Stimulated activated CD8-positive, alpha-beta memory T cell treated with anti-CD3 and anti-CD28 coated beads, Interleukin-7, amount 100 ng/mL, for 24 hours (primary cell): ENCODE data around the gene APOH.

Experiments
- DNase-seq: peaks from one replicate; pipeline ENCODE4 v3.0.0-alpha.2; 2020; ENCODE audit warnings: low read depth

APOH gene

DNA sequence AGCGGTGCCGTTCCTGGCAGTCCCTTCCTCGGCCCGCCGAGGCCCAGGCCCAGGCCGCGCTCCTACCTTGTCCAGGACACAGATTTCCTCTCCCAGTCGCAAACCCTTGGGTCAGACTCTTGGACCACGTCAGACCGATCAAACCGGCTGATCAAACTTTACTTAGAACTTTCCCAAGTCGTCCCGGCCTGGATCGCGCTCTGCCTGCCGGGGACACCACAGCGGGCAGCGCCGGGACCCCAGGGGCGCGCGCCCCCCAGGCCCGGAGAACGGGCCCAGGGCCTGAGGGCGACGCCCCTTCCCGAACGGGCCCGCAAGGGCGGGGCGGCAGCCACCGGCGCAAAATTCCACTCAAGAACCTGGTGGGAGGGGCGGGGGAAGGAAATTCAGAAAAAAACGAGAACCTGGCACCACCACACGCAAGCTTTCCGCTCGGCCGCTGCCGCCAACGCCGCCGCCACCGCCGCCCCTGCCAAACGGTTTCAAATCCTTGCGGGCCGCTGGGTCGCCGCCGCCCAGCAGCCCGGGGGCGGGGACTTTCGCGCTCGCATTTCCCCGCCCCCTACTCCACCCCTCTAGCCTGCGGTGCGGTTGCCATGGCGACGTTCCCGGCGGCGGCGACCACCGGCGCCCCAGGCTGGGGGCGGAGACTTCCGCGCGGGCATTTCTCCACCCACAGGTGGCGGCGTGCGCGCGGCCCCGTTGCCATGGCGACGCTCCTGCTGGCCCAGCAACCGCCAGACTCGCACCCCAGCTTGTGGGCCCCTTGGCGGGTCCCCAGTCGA lies 37.4 kb downstream of the APOH start, which contains the start of gene CEP112:
TSS of gene CEP112 (minus strand) at position 541 of the 785 bp plus-strand sequence.
- DNase-seq, result peak; percentile 72

DNA sequence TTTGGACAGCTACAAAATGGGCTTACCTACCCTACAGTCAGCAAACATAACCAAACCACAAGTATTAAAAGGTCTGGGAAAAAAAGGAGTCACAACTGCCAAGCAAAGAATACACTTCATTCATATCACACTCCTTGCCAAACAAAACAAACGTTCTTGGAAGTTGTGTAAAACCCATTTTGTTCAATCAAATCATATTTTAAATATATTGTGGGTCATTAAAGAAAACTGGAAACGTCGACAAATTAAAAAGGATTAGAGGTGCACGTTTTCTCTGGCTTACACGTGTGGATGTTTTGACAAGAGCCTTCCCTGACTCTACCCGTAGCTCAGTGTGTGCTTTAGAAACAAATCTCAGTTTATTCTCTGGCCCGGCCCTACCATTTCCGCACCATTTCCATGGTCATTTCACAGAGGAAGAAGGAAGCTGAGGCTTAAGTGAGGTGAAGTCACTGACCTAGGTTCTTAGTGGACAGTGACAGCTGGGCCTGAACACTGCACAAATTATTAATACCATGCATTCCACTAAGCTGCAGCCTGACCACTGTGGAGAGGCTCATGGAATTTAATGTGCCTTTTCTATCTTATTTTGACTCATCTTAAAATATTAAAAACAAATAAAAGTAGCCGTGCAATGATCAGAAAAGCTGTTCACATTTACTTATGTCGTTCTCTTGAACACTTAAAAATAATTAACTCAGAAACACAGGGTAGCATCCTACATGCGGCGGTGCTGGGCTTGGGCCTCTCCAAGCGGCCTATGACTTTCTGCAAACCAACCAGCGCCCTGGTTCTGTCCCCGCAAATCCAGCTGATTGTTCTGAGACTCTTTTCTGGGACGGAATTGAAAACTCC lies 38.2 kb downstream of the APOH start:
- no peak for DNase-seq

DNA sequence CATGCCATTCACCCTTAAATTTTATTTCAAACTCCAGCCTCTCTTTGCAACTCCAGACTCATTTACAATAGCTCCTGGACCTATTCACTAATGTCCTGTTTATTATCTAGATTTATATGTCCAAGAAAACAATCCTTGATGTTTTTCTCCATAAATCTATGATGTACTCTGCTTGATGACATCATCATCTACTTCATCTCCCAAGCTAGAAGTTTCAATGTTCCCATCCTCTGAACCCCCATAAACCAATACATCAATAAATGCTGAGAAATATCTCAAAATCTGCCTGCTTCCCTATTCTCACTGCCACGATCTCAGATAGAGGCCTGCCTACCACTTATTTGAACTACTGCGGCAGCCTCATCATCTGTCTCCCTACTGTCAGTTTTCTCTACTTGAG lies 41.5 kb downstream of the APOH start:
- no peak for DNase-seq

GRCh38 chr17:66185862-66186261 lies 43.4 kb downstream of the APOH start:
- no peak for DNase-seq

DNA sequence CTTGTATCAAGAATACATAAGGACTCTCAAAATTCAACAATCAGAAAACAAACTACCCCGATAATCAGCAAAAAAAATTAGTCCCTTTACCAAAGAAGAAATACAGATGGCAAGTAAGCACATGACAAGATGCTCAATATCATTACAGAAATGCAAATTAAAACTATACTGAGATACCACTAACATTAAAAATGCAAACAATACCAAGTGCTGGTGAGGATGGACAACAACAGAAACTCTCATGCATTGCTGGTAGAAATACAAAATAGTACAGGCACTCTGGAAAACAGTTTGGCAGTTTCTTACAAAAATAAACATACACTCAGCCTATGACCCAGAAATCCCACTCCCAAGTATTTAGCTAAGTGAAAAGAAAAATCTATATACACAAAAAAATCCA lies 44.8 kb downstream of the APOH start:
- no peak for DNase-seq

DNA sequence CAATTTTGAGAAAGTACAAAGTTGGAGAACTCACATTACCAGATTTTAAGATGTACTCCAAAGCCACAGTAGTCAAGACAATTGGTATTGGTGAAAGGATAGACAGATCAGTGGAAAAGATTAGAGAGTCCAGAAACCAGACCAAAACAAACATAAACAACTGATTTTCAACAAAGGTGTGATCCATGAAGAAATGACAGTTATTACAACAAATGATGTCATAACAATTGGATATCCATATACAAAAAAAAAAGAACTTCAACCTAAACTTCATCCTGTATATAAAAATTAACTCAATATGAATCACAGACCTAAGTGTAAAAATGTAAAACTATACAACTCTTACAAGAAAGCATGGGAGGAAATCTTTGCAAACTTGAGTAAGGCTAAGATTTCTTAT lies 45.7 kb downstream of the APOH start:
- DNase-seq, result no peak

GRCh38 chr17:66178642-66179041 lies 50.6 kb downstream of the APOH start:
- no peak for DNase-seq

- no peak for DNase-seq
These were observed 52.2 kb downstream of the APOH start for GRCh38 chr17:66177048-66177447.

DNA sequence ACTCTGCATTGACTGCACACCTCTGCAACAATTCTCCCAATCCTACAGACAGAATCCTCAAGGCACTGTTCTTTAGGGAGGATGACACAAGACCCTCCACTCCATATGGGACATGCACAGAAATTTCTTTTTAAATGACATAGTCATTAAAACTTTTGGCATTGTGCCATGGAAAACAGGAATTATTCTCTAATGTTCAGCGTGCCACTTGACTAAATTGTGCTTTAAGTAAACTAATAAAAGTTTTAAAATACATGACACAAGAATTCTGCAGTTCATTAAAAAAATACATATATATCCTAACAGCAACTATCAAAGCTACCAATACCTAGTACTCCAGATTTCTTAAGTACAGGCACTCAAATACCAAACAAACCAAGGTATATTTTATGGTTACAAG lies 53.3 kb downstream of the APOH start:
- DNase-seq, result no peak

DNA sequence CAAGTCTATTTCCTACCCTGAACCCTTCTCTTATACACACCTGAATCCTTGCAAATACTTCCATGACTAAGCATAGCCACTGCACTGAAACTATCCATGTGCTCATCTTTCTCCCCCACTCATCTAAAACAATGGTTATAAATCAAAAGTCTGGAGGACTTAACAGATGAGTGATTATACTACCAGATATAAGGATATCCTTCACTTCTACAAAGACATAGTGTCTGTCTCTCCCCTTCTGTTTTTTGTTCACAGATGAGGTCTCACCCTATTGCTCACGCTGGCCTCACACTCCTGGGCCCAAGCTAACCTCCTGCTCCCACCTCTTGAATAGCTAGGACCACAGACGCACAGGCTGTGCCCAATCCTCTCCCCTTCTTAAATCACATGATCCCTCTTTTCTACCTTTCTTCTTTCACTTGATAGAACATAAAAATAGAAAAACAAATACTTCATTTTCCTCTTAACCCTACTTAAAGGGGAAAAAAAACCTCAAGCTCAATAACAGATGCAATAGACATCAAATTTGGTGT lies 56.5 kb downstream of the APOH start:
- no peak for DNase-seq

DNA sequence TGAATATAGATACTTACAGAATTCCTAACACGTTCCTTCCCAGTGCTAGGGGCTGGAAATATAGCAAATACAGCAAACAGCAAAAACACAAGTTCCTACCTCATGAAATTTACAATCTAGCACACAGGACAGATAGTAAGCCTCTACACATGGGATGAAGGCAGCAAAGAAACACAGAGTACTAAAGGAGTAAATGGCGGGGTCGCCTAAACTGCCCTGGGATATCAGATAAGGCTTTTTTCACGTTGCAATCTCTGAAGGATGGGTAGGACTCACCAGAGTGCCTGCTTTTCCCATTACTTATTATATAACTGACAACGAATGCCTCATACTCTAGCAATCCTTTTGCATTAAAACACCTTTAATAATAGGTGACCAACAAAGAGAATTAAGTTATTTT lies 57.1 kb downstream of the APOH start:
- DNase-seq, result no peak

DNA sequence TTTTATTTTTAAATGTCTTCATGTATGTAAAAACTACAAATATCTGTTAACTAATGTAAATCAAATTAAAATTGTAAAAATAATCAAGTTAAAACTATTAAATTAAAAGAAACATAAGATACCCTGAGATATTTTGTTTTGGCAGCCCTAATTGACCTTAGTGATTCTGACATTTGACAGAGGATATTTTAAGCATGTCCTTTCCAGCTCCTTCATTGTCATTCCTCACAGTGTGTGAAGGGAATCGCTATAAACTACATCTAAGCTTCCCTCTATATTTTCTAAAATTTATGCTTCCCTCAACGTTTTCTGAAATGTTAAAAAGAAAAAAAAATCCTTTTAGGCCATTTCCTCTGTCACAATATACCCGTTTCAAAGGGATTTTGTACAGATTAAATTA lies 57.5 kb downstream of the APOH start:
- no peak for DNase-seq

GRCh38 chr17:66171172-66171571 lies 58.0 kb downstream of the APOH start:
- DNase-seq, result no peak

DNA sequence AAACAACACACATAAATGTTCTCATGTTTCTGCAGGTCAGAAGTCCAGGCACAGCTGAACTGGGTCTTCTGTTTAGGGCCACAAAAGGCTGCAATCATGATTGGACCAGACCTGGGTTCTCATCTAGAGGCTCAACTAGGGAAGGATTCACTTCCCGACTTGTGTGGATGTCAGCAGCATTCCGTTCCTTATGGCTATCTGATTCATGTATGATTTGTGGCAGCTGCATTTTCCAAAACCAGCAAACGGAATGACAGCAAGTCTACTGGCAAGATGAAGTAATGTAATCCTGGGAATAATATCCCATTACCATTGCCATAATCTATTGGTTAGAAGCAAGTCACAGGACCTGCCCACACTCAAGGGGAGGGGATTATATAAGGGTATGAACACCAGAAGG lies 59.4 kb downstream of the APOH start:
- DNase-seq, result no peak

GRCh38 chr17:66167189-66167815 lies 61.9 kb downstream of the APOH start:
- DNase-seq, result no peak

- no peak for DNase-seq
These were observed 63.6 kb downstream of the APOH start for GRCh38 chr17:66165537-66166123.
